Esophagus muscularis mucosa (tissue), 4 donors: ENCODE measurements around the gene GSG1L.

Source experiments
- EP300 ChIP-seq: sonication (generic); formaldehyde crosslinking; IDR thresholded peaks from one replicate; pipeline ENCODE4 v1.6.1; 2017; ENCODE audit warnings: antibody characterized with exemption
- POLR2A ChIP-seq: fragments of 450-650 bp; IDR thresholded peaks from one replicate; pipeline ENCODE4 v1.6.1; 2017; ENCODE audit warnings: antibody characterized with exemption, moderate library complexity, mild to moderate bottlenecking, low read depth
- TF ChIP-seq, protein P1 (sequence below), 3 experiments: fragments of 200-600 bp in 2 of 3; fragments of 450-650 bp in 1 of 3; sonication (generic) in 2 of 3; IDR thresholded peaks; one replicate each; pipeline ENCODE4 v1.5.1; 2017 to 2019; ENCODE audit warnings: antibody characterized with exemption in 3 of 3, mild to moderate bottlenecking in 2 of 3, moderate library complexity in 1 of 3

DNA sequence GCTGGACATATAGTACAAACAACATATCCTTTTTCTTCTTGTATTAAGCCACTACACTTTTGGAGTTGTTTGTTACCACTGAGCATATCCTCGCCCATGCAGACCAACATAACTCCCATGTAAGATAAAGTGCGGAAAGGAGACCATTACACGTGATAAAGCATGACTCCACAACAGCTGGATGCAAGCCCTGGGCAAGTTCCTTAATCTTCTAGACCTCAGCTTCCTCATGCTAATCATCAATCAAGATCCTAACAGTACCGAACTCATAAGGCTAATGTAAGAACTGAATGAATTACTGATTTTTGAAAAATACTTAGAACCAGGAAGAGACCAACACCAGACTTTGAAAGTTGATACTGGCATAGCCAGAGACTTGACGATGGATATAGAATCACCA, 47.0 kb upstream of the GSG1L start:
- TF ChIP-seq, protein P1, sequence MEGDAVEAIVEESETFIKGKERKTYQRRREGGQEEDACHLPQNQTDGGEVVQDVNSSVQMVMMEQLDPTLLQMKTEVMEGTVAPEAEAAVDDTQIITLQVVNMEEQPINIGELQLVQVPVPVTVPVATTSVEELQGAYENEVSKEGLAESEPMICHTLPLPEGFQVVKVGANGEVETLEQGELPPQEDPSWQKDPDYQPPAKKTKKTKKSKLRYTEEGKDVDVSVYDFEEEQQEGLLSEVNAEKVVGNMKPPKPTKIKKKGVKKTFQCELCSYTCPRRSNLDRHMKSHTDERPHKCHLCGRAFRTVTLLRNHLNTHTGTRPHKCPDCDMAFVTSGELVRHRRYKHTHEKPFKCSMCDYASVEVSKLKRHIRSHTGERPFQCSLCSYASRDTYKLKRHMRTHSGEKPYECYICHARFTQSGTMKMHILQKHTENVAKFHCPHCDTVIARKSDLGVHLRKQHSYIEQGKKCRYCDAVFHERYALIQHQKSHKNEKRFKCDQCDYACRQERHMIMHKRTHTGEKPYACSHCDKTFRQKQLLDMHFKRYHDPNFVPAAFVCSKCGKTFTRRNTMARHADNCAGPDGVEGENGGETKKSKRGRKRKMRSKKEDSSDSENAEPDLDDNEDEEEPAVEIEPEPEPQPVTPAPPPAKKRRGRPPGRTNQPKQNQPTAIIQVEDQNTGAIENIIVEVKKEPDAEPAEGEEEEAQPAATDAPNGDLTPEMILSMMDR (IDR thresholded peaks at IDR 0.05), result no peak
- no peak for TF ChIP-seq POLR2A
- TF ChIP-seq EP300, result no peak
